Stimulated activated CD4-positive, alpha-beta T cell treated with anti-CD3 and anti-CD28 coated beads, Interleukin-1b, Interleukin-23, amount 100 ng/mL, for 1 hour (primary cell): ENCODE results near the gene TNNC1.

Experiments
- DNase-seq, 2 donors: peaks; one replicate each; pipeline ENCODE4 v3.0.0-alpha.2; 2020; ENCODE audit warnings: low read depth in 2 of 2

The TNNC1 gene

DNA sequence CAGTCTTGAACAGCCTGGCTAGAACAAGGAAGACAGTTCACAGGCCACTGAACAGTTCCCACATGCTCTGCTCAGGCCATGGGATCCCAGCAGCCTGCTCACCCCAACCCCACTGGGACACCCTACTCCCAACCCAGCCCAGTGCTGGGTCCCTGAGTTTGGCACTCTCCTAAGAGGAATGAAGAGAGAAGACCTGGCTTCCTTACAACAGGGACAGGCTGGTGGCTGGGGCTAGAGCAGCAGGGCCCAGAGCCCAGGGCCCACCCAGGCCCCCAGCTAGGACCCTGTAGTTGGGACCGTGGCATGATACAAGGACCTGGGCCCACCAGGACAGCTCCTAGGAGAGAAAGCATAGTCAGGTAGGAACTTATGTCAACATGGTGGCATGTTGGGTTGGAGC is 52.3 kb downstream of the TNNC1 start:
- no peak for DNase-seq
